Lung (tissue), 12 donors: ENCODE measurements around the gene SEC61A1. TPM values are rescaled to one million over a fixed set of nuclear protein-coding genes. Genes with fewer than 3 reads are reported as not detected.

Source experiments
- ATAC-seq: fragments of 200-7000 bp; cut with Tn5 transposase; one replicate; pipeline ENCODE4 v1.9.1; 2020; ENCODE audit warnings: moderate number of reproducible peaks; ENCODE audit not compliant: insufficient read depth, low FRiP score
- DNase-seq, 3 donors: peaks; one replicate each; pipeline ENCODE4 v3.0.0-alpha.2; 2013 to 2017
- H3K27ac ChIP-seq, 2 donors: one replicate each; pipeline ENCODE4 v1.5.1; 2013; ENCODE audit warnings: mild to moderate bottlenecking in 2 of 2, moderate library complexity in 2 of 2, control low read depth in 1 of 2, inconsistent platforms in 1 of 2, low read depth in 1 of 2, low read length in 1 of 2
- H3K27me3 ChIP-seq, 3 donors: one replicate each; pipeline ENCODE4 v1.5.1; 2013; ENCODE audit warnings: low read length in 2 of 3; ENCODE audit not compliant: control insufficient read depth in 3 of 3, insufficient read depth in 3 of 3
- H3K36me3 ChIP-seq, 4 donors: one replicate each; pipeline ENCODE4 v1.5.1; 2013; ENCODE audit warnings: low read length in 4 of 4, mild to moderate bottlenecking in 1 of 4, moderate library complexity in 1 of 4; ENCODE audit not compliant: control insufficient read depth in 4 of 4, insufficient read depth in 4 of 4
- H3K4me1 ChIP-seq, 5 donors: one replicate each; pipeline ENCODE4 v1.5.1; 2013; ENCODE audit warnings: low read length in 5 of 5, mild to moderate bottlenecking in 2 of 5, moderate library complexity in 1 of 5; ENCODE audit not compliant: control insufficient read depth in 5 of 5, insufficient read depth in 5 of 5
- H3K4me3 ChIP-seq: one replicate; pipeline ENCODE4 v1.5.1; 2013; ENCODE audit warnings: mild to moderate bottlenecking, control low read depth, moderate library complexity
- H3K9ac ChIP-seq, 2 donors: one replicate each; pipeline ENCODE4 v1.5.1; 2013; ENCODE audit warnings: low read length in 2 of 2, control low read depth in 1 of 2; ENCODE audit not compliant: insufficient read depth in 1 of 2
- H3K9me3 ChIP-seq, 4 donors: one replicate each; pipeline ENCODE4 v1.5.1; 2013; ENCODE audit warnings: low read length in 3 of 4, mild to moderate bottlenecking in 1 of 4, moderate library complexity in 1 of 4; ENCODE audit not compliant: control insufficient read depth in 4 of 4, insufficient read depth in 3 of 4
- CTCF ChIP-seq: IDR thresholded peaks from 2 replicates; pipeline ENCODE4 v1.5.1; 2012; ENCODE audit warnings: mild to moderate bottlenecking; ENCODE audit errors: control extremely low read depth, extremely low read depth
- WGBS, 2 donors: extraction: QIAGEN DNeasy Blood & Tissue Kit; methylation state at CpG; one replicate each; pipeline ENCODE4 v1.1.7; 2013; 5-methylcytosine and 5-hydroxymethylcytosine counted together
- polyA plus RNA-seq, 2 donors: library from polyadenylated mRNA; stranded (reverse); fragments of 200-250 nt; gene quantifications; one replicate each; pipeline ENCODE4 v1.2.1, GENCODE V29; 2013
- total RNA-seq, 2 donors: library from RNA; depleted of rRNA in 1 of 2; stranded (reverse); fragments of >200 nt in 1 of 2; gene quantifications; one replicate each; pipeline ENCODE4 v1.2.1, GENCODE V29; 2014 to 2021
- donor health status: control.
- donor health status: control.
- donor health status: Bipolar disorder and iron deficiency.
- donor health status: healthy.
- donor health status: DM: yes; HTN: yes; CAD: no.

The SEC61A1 gene
- total and polyA plus RNA-seq, 4 donors = 137 to 270 (median 173) TPM

- TF ChIP-seq CTCF = no peak
- Histone ChIP-seq H3K27ac (no peak overlapping the region), H3K36me3 (no peaks in the 10 kb centered on the region), H3K4me3 (no peak overlapping the region), H3K9me3 (peaks cover 0 to 7% (median 0%) of the 10 kb centered on the region in 4 donors), H3K4me1 (peaks cover 0 to 11% (median 1%) of the 10 kb centered on the region in 5 donors), H3K9ac (no peak overlapping the region), H3K27me3 (peaks cover 0 to 7% (median 6%) of the 10 kb centered on the region in 3 donors)
- ATAC-seq (no peak), DNase-seq (no peak)
- 64% methylated on average over 11 of the region's 11 CpGs for WGBS, 2 donors
Observed at GRCh38 chr3:128007033-128007424, 45.2 kb upstream of the SEC61A1 start.

GRCh38 chr3:128009952-128010846, 42.0 kb upstream of the SEC61A1 start:
- no peak for ATAC-seq
- H3K4me1 ChIP-seq = peaks cover 0 to 11% (median 1%) of the 10 kb centered on the region in 5 donors

GRCh38 chr3:128011140-128011539, 41.1 kb upstream of the SEC61A1 start:
- WGBS, 2 donors = 9 to 12% methylated on average over 12 of the region's 12 CpGs
- peak; percentile 66 to 83 (median 81) for DNase-seq
- no peak for TF ChIP-seq CTCF
- H3K9ac ChIP-seq = peak overlapping the region in 1 of 2 donors; percentile 55
- no peaks in the 10 kb centered on the region for H3K36me3 ChIP-seq
- H3K4me3 ChIP-seq = no peak overlapping the region
- peaks cover 0 to 6% (median 0%) of the 10 kb centered on the region in 3 donors for H3K27me3 ChIP-seq
- ATAC-seq = peak; percentile 85
- peaks cover 0 to 3% (median 0%) of the 10 kb centered on the region in 4 donors for H3K9me3 ChIP-seq
- H3K4me1 ChIP-seq = peaks cover 0 to 6% (median 1%) of the 10 kb centered on the region in 5 donors
- no peak overlapping the region for H3K27ac ChIP-seq

More at GRCh38 chr3:128009952-128010846, 42.0 kb upstream of the SEC61A1 start:
- no peak for TF ChIP-seq CTCF
- peaks cover 0 to 6% (median 0%) of the 10 kb centered on the region in 3 donors for H3K27me3 ChIP-seq
- no peak overlapping the region for H3K4me3 ChIP-seq
- H3K27ac ChIP-seq = no peak overlapping the region
- peak in 2 of 3 donors; percentile 40 to 55 for DNase-seq
- no peaks in the 10 kb centered on the region for H3K36me3 ChIP-seq
- WGBS, 2 donors = 80 to 86% methylated on average over 12 of the region's 12 CpGs
- no peak overlapping the region for H3K9ac ChIP-seq
- H3K9me3 ChIP-seq = peaks cover 0 to 3% (median 0%) of the 10 kb centered on the region in 4 donors
